K562 (cell line): Measurements from ENCODE around the gene ZBTB20.

ENCODE experiments used
- CEBPB ChIP-seq: fragments of 450-650 bp; IDR thresholded peaks from 2 replicates; pipeline ENCODE4 v1.6.1; 2016; ENCODE audit warnings: missing genetic modification characterization, missing compliant biosample characterization
- DNMT1 ChIP-seq: fragments of 450-650 bp; IDR thresholded peaks from 2 replicates; pipeline ENCODE4 v1.6.1; 2016; ENCODE audit warnings: antibody characterized with exemption, mild to moderate bottlenecking
- MAZ ChIP-seq, 2 experiments: fragments of 450-650 bp in 1 of 2; sonication (generic) in 1 of 2; formaldehyde crosslinking; IDR thresholded peaks in 1 of 2; conservative IDR thresholded peaks in 1 of 2; 2 replicates each; pipeline versions ENCODE4 v1.4.0 to v1.5.0; 2020; ENCODE audit warnings: mild to moderate bottlenecking in 1 of 2, missing genetic modification reagents in 1 of 2
- MCM7 ChIP-seq, 2 experiments: fragments of 450-650 bp; IDR thresholded peaks; 2 replicates each; pipeline ENCODE4 v1.6.1; 2016 to 2018
- NRF1 ChIP-seq, 2 experiments: fragments of 450-650 bp; IDR thresholded peaks in 1 of 2; conservative IDR thresholded peaks in 1 of 2; 2 replicates each; pipeline ENCODE4 v1.6.1; 2014; ENCODE audit warnings: mild to moderate bottlenecking in 2 of 2
- PHB2 ChIP-seq: fragments of 450-650 bp; IDR thresholded peaks from 2 replicates; pipeline ENCODE4 v1.6.1; 2017; ENCODE audit warnings: low read depth
- POLR2AphosphoS5 ChIP-seq: IDR thresholded peaks from 2 replicates; pipeline ENCODE4 v1.6.1; 2011; ENCODE audit warnings: mild to moderate bottlenecking, low read depth, low read length, moderate library complexity; ENCODE audit not compliant: control insufficient read depth, insufficient read depth
- TCF7 ChIP-seq: sonication (generic); IDR thresholded peaks from 2 replicates; pipeline ENCODE4 v1.6.1; 2016; ENCODE audit warnings: antibody characterized with exemption, borderline replicate concordance
- ZSCAN32 ChIP-seq: fragments of 450-650 bp; formaldehyde crosslinking; IDR thresholded peaks from 2 replicates; pipeline ENCODE4 v1.4.0; 2020; ENCODE audit warnings: mild to moderate bottlenecking, moderate library complexity
- TF ChIP-seq, protein P1 (sequence below): sonication (generic); formaldehyde crosslinking; IDR thresholded peaks from 2 replicates; pipeline ENCODE4 v1.8.1; 2023; ENCODE audit warnings: mild to moderate bottlenecking, missing genetic modification reagents
- TF ChIP-seq, protein P2 (sequence below), 3 experiments: IDR thresholded peaks in 2 of 3; conservative IDR thresholded peaks in 1 of 3; 2 replicates each; pipeline ENCODE4 v1.5.1; 2011 to 2012; ENCODE audit warnings: low read length in 3 of 3, mild to moderate bottlenecking in 3 of 3, control low read depth in 2 of 3, improper control_type of control experiment in 1 of 3, inconsistent platforms in 1 of 3, low read depth in 1 of 3, mixed read lengths in 1 of 3, moderate library complexity in 1 of 3; ENCODE audit not compliant: insufficient read depth in 2 of 3
- TF ChIP-seq, protein P3 (sequence below): fragments of 450-650 bp; IDR thresholded peaks from 2 replicates; pipeline ENCODE4 v1.6.1; 2016; ENCODE audit warnings: antibody characterized with exemption
- TF ChIP-seq, protein P4 (sequence below): sonication (generic); formaldehyde crosslinking; IDR thresholded peaks from 2 replicates; pipeline ENCODE4 v1.5.0; 2020; ENCODE audit warnings: missing genetic modification reagents

DNA sequence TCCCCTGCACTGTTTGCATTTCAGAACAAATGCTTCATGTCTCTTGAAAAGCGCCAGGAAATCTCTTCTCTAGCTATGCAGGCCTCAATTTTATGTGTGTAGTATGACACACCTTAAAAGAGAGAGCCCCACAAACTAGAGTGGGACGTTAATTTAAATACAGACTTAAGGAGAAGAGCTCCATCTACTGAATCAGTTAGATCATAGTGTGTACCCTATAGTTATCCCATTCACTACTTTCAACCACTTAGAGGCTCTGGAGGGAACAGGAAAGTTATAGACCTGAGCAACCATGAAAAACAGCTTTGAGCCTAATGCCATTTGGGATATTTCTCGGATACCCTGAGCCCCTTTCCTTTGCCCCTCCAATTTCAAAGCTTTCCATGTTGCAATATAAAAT lies 699.5 kb downstream of the ZBTB20 start:
- TF ChIP-seq PHB2 (no peak), DNMT1 (no peak), MAZ (CRISPR knock-in tag; conservative IDR thresholded peaks at IDR 0.05 in 1 of 2, IDR thresholded peaks at IDR 0.05 in 1 of 2) (no peak), MCM7 (IDR thresholded peaks at IDR 0.05) (no peak), CEBPB (tag) (no peak), NRF1 (conservative IDR thresholded peaks at IDR 0.05 in 1 of 2, IDR thresholded peaks at IDR 0.05 in 1 of 2) (no peak), ZSCAN32 (CRISPR knock-in tag) (no peak), POLR2AphosphoS5 (no peak), TCF7 (no peak)
- TF ChIP-seq, protein P1, sequence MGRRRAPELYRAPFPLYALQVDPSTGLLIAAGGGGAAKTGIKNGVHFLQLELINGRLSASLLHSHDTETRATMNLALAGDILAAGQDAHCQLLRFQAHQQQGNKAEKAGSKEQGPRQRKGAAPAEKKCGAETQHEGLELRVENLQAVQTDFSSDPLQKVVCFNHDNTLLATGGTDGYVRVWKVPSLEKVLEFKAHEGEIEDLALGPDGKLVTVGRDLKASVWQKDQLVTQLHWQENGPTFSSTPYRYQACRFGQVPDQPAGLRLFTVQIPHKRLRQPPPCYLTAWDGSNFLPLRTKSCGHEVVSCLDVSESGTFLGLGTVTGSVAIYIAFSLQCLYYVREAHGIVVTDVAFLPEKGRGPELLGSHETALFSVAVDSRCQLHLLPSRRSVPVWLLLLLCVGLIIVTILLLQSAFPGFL (CRISPR knock-in tag): no peak
- TF ChIP-seq, protein P2, sequence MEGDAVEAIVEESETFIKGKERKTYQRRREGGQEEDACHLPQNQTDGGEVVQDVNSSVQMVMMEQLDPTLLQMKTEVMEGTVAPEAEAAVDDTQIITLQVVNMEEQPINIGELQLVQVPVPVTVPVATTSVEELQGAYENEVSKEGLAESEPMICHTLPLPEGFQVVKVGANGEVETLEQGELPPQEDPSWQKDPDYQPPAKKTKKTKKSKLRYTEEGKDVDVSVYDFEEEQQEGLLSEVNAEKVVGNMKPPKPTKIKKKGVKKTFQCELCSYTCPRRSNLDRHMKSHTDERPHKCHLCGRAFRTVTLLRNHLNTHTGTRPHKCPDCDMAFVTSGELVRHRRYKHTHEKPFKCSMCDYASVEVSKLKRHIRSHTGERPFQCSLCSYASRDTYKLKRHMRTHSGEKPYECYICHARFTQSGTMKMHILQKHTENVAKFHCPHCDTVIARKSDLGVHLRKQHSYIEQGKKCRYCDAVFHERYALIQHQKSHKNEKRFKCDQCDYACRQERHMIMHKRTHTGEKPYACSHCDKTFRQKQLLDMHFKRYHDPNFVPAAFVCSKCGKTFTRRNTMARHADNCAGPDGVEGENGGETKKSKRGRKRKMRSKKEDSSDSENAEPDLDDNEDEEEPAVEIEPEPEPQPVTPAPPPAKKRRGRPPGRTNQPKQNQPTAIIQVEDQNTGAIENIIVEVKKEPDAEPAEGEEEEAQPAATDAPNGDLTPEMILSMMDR (IDR thresholded peaks at IDR 0.05 in 2 of 3, conservative IDR thresholded peaks at IDR 0.05 in 1 of 3; ENCODE audit: insufficient read depth in 2 of 3, low read depth in 1 of 3, low read length in 3 of 3): no peak
- TF ChIP-seq, protein P3, sequence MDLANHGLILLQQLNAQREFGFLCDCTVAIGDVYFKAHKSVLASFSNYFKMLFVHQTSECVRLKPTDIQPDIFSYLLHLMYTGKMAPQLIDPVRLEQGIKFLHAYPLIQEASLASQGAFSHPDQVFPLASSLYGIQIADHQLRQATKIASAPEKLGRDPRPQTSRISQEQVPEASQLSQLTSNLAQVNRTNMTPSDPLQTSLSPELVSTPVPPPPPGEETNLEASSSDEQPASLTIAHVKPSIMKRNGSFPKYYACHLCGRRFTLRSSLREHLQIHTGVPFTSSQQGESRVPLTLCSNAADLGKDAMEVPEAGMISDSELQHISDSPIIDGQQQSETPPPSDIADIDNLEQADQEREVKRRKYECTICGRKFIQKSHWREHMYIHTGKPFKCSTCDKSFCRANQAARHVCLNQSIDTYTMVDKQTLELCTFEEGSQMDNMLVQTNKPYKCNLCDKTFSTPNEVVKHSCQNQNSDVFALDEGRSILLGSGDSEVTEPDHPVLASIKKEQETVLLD: no peak
- TF ChIP-seq, protein P4, sequence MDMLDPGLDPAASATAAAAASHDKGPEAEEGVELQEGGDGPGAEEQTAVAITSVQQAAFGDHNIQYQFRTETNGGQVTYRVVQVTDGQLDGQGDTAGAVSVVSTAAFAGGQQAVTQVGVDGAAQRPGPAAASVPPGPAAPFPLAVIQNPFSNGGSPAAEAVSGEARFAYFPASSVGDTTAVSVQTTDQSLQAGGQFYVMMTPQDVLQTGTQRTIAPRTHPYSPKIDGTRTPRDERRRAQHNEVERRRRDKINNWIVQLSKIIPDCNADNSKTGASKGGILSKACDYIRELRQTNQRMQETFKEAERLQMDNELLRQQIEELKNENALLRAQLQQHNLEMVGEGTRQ (CRISPR knock-in tag): no peak
